Smooth muscle cell (in vitro differentiated cells): ENCODE measurements around the gene PARD3. TPM values are rescaled to one million over a fixed set of nuclear protein-coding genes. Genes with fewer than 3 reads are reported as not detected.

Experiments
- DNase-seq: peaks from one replicate; lab custom pipeline; 2025; ENCODE audit not compliant: unreplicated experiment; lab: John Stamatoyannopoulos, UW
- H2AFZ ChIP-seq: fragments of 200-600 bp; sonication (generic); 2 replicates; pipeline ENCODE4 v1.6.0; 2016; ENCODE audit warnings: antibody characterized with exemption, low read depth, mild to moderate bottlenecking
- H3F3A ChIP-seq: fragments of 200-600 bp; sonication (generic); 2 replicates; pipeline ENCODE4 v1.6.0; 2017; ENCODE audit warnings: antibody characterized with exemption, low read depth
- H3K27ac ChIP-seq: fragments of 200-600 bp; sonication (generic); 2 replicates; pipeline ENCODE4 v1.5.1; 2016; ENCODE audit warnings: low read depth, mild to moderate bottlenecking
- H3K27me3 ChIP-seq: fragments of 200-600 bp; sonication (generic); 2 replicates; pipeline ENCODE4 v1.6.1; 2016; ENCODE audit warnings: low read depth, mild to moderate bottlenecking
- H3K36me3 ChIP-seq: fragments of 200-600 bp; sonication (generic); 2 replicates; pipeline ENCODE4 v1.5.1; 2016; ENCODE audit warnings: low read depth
- H3K4me1 ChIP-seq: fragments of 200-600 bp; sonication (generic); 2 replicates; pipeline ENCODE4 v1.5.1; 2016; ENCODE audit warnings: low read depth
- H3K4me2 ChIP-seq: fragments of 200-600 bp; sonication (generic); 2 replicates; pipeline ENCODE4 v1.6.0; 2016; ENCODE audit warnings: mild to moderate bottlenecking
- H3K4me3 ChIP-seq: fragments of 200-600 bp; sonication (generic); 2 replicates; pipeline ENCODE4 v1.5.1; 2016; ENCODE audit warnings: mild to moderate bottlenecking
- H3K79me2 ChIP-seq: fragments of 200-600 bp; sonication (generic); 2 replicates; pipeline ENCODE4 v1.6.0; 2016; ENCODE audit warnings: low read depth, mild to moderate bottlenecking
- H3K9ac ChIP-seq: fragments of 200-600 bp; sonication (generic); 2 replicates; pipeline ENCODE4 v1.6.0; 2016; ENCODE audit warnings: low read depth
- H3K9me3 ChIP-seq: fragments of 200-600 bp; sonication (generic); replicated peaks from 2 replicates; pipeline ENCODE4 v1.5.1; 2016; ENCODE audit warnings: low read depth
- H4K20me1 ChIP-seq: fragments of 200-600 bp; sonication (generic); 2 replicates; pipeline ENCODE4 v1.6.0; 2016; ENCODE audit warnings: low read depth
- whole genome bisulfite sequencing: methylation state at CpG from one replicate; pipeline ENCODE4 v1.1.7; 2016; ENCODE audit warnings: low lambda C conversion rate; 5-methylcytosine and 5-hydroxymethylcytosine counted together
- polyA plus RNA-seq: library from polyadenylated mRNA; unstranded; fragments of >200 nt; fragmentation: Nextera tagmentation; extraction: Ambion mirVana; gene quantifications from 2 replicates; pipeline ENCODE4 v1.2.1, GENCODE V29; 2016
- total RNA-seq: library from RNA; depleted of rRNA; stranded (reverse); fragments of >200 nt; gene quantifications from 2 replicates; pipeline ENCODE4 v1.2.3, GENCODE V29; 2014
- TF ChIP-seq, protein P1 (sequence below): fragments of 200-600 bp; sonication (generic); IDR thresholded peaks from 2 replicates; pipeline ENCODE4 v1.5.1; 2017; ENCODE audit warnings: borderline replicate concordance, mild to moderate bottlenecking, antibody characterized with exemption; ENCODE audit not compliant: insufficient read depth, poor library complexity, severe bottlenecking

PARD3 gene
- total and polyA plus RNA-seq, 2 experiments from 2014 or later: 17.5 to 26.0 TPM

GRCh38 chr10:34254596-34254995 is 560.5 kb downstream of the PARD3 start:
- no peak overlapping the region for H3K4me2 ChIP-seq
- no peak for DNase-seq
- H3K79me2 ChIP-seq: no peaks in the 10 kb centered on the region

GRCh38 chr10:34252111-34252510 is 563.0 kb downstream of the PARD3 start:
- no peak for DNase-seq
- H3F3A ChIP-seq: peaks cover 4% of the 10 kb centered on the region
- WGBS: 40% methylated on average over 7 of the region's 7 CpGs

More at GRCh38 chr10:34254596-34254995, 560.5 kb downstream of the PARD3 start:
- H2AFZ ChIP-seq: no peak overlapping the region
- H3K36me3 ChIP-seq: no peaks in the 10 kb centered on the region
- no peaks in the 10 kb centered on the region for H4K20me1 ChIP-seq
- H3K27me3 ChIP-seq: no peaks in the 10 kb centered on the region
- H3K9ac ChIP-seq: no peak overlapping the region
- TF ChIP-seq, protein P1, sequence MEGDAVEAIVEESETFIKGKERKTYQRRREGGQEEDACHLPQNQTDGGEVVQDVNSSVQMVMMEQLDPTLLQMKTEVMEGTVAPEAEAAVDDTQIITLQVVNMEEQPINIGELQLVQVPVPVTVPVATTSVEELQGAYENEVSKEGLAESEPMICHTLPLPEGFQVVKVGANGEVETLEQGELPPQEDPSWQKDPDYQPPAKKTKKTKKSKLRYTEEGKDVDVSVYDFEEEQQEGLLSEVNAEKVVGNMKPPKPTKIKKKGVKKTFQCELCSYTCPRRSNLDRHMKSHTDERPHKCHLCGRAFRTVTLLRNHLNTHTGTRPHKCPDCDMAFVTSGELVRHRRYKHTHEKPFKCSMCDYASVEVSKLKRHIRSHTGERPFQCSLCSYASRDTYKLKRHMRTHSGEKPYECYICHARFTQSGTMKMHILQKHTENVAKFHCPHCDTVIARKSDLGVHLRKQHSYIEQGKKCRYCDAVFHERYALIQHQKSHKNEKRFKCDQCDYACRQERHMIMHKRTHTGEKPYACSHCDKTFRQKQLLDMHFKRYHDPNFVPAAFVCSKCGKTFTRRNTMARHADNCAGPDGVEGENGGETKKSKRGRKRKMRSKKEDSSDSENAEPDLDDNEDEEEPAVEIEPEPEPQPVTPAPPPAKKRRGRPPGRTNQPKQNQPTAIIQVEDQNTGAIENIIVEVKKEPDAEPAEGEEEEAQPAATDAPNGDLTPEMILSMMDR: no peak
- H3K4me1 ChIP-seq: no peaks in the 10 kb centered on the region
- no peak overlapping the region for H3K4me3 ChIP-seq
- H3F3A ChIP-seq: peaks cover 4% of the 10 kb centered on the region
- H3K9me3 ChIP-seq: no peaks in the 10 kb centered on the region
- H3K27ac ChIP-seq: no peak overlapping the region

DNA sequence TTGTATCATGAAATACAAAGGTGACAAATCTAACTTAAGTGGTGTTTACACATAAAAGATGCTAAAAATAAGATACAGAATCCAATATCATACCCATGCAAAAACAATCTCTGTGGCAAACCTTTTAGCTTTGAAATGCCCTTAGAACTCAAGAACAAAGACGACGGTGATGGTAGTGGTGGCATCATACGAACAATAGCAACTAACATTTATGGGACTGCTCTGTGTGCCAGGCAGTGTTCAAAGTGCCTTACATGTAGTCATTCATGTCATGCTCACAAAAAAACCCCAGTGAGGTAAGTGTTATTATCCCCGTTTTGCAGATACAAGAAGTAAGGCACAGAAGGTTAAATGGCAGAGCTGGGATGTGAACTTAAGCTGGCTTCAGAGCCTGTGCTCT is 563.9 kb downstream of the PARD3 start:
- DNase-seq: no peak
- Histone ChIP-seq H4K20me1 (no peaks in the 10 kb centered on the region), H3K4me3 (no peak overlapping the region), H3K36me3 (no peaks in the 10 kb centered on the region), H3F3A (peaks cover 4% of the 10 kb centered on the region), H3K9ac (no peak overlapping the region), H2AFZ (no peak overlapping the region), H3K4me1 (no peaks in the 10 kb centered on the region), H3K27ac (no peak overlapping the region), H3K4me2 (no peak overlapping the region), H3K27me3 (no peaks in the 10 kb centered on the region), H3K79me2 (no peaks in the 10 kb centered on the region), H3K9me3 (no peaks in the 10 kb centered on the region)
- WGBS: 91% methylated on average over 4 of the region's 4 CpGs
- TF ChIP-seq, protein P1: no peak

More at GRCh38 chr10:34252111-34252510, 563.0 kb downstream of the PARD3 start:
- no peak overlapping the region for H3K9ac ChIP-seq
- no peaks in the 10 kb centered on the region for H3K79me2 ChIP-seq
- TF ChIP-seq, protein P1: no peak
- no peaks in the 10 kb centered on the region for H3K27me3 ChIP-seq
- H3K27ac ChIP-seq: no peak overlapping the region
- H4K20me1 ChIP-seq: no peaks in the 10 kb centered on the region
- no peaks in the 10 kb centered on the region for H3K9me3 ChIP-seq
- H2AFZ ChIP-seq: no peak overlapping the region
- no peak overlapping the region for H3K4me3 ChIP-seq
- H3K4me1 ChIP-seq: no peaks in the 10 kb centered on the region
- H3K4me2 ChIP-seq: no peak overlapping the region
- no peaks in the 10 kb centered on the region for H3K36me3 ChIP-seq

- 91% methylated on average over 3 of the region's 3 CpGs for WGBS
- Histone ChIP-seq H3F3A (peaks cover 4% of the 10 kb centered on the region), H3K4me3 (no peak overlapping the region)
Measured at GRCh38 chr10:34250722-34251121, 564.4 kb downstream of the PARD3 start.

More at GRCh38 chr10:34250722-34251121, 564.4 kb downstream of the PARD3 start:
- no peak overlapping the region for H2AFZ ChIP-seq
- no peak for DNase-seq
- H4K20me1 ChIP-seq: no peaks in the 10 kb centered on the region
- H3K9me3 ChIP-seq: no peaks in the 10 kb centered on the region
- no peak overlapping the region for H3K4me2 ChIP-seq
- no peaks in the 10 kb centered on the region for H3K79me2 ChIP-seq
- no peak overlapping the region for H3K27ac ChIP-seq
- no peak overlapping the region for H3K9ac ChIP-seq
- TF ChIP-seq, protein P1: no peak
- no peaks in the 10 kb centered on the region for H3K36me3 ChIP-seq
- no peaks in the 10 kb centered on the region for H3K4me1 ChIP-seq
- no peaks in the 10 kb centered on the region for H3K27me3 ChIP-seq
